Muscle of leg (tissue), 11 donors: ENCODE results near the gene CLASP2. TPM values are rescaled to one million over a fixed set of nuclear protein-coding genes. Genes with fewer than 3 reads are reported as not detected.
A peak's percentile ranks its signal among the peaks of the same experiment; 100 is the strongest.

ENCODE experiments used
- DNase-seq: peaks from one replicate; pipeline ENCODE4 v3.0.0; 2013
- H3K27ac ChIP-seq: one replicate; pipeline ENCODE4 v1.5.1; 2013; ENCODE audit warnings: mild to moderate bottlenecking, low read length, control low read depth
- H3K27me3 ChIP-seq: one replicate; pipeline ENCODE4 v1.6.1; 2013; ENCODE audit warnings: low read length; ENCODE audit not compliant: control insufficient read depth, insufficient read depth
- H3K36me3 ChIP-seq: one replicate; pipeline ENCODE4 v1.6.1; 2013; ENCODE audit warnings: low read length; ENCODE audit not compliant: control insufficient read depth, insufficient read depth
- H3K4me1 ChIP-seq: one replicate; pipeline ENCODE4 v1.6.1; 2013; ENCODE audit warnings: low read length; ENCODE audit not compliant: control insufficient read depth, insufficient read depth
- H3K4me3 ChIP-seq: one replicate; pipeline ENCODE4 v1.5.1; 2013; ENCODE audit warnings: low read length, control low read depth
- H3K9me3 ChIP-seq: replicated peaks from 2 replicates; pipeline ENCODE4 v1.6.1; 2013; ENCODE audit warnings: low read depth, low read length; ENCODE audit not compliant: control insufficient read depth
- WGBS: methylation state at CpG from one replicate; pipeline ENCODE4 v1.1.5; 2013; ENCODE audit warnings: missing lambda C conversion rate; ENCODE audit not compliant: insufficient coverage; 5-methylcytosine and 5-hydroxymethylcytosine counted together
- polyA plus RNA-seq, 8 donors: library from polyadenylated mRNA; unstranded; fragments of 120-200 nt; gene quantifications; one replicate each; pipeline versions ENCODE4 v1.2.1 to v1.2.3, GENCODE V29; 2013; ENCODE audit warnings: inconsistent platforms in 1 of 8, low replicate concordance in 1 of 8; ENCODE audit not compliant: insufficient read length in 8 of 8, insufficient read depth in 1 of 8
- total RNA-seq: library from RNA; stranded (reverse); fragments of 120-200 nt; gene quantifications from one replicate; pipeline ENCODE4 v1.2.4, GENCODE V29; 2013

CLASP2 gene
- total and polyA plus RNA-seq, 9 donors = 33.5 to 68.7 (median 40.0) TPM

DNA sequence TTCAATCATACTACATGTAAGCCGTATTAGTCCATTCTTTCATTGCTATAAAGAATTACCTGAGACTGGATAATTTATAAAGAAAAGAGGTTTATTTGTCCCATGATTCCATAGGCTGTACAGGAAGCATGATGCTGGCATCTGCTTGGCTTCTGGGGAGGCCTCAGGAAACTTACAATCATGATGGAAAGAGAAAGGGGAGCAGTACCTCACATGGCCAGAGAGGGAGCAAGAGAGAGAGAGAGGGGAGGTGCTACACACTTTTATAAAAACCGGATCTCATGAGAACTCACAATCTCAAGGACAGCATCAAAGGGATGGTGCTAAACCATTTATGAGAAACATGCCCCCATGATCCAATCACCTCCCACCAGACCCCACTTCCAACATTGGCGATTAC, 14.3 kb upstream of the CLASP2 start:
- Histone ChIP-seq H3K4me1 (no peaks in the 10 kb centered on the region), H3K27ac (no peak overlapping the region), H3K4me3 (no peak overlapping the region), H3K36me3 (no peaks in the 10 kb centered on the region), H3K9me3 (peaks cover 4% of the 10 kb centered on the region), H3K27me3 (no peaks in the 10 kb centered on the region)
- no peak for DNase-seq
- no CpG with 5 or more reads among the region's 3 CpGs for WGBS

DNA sequence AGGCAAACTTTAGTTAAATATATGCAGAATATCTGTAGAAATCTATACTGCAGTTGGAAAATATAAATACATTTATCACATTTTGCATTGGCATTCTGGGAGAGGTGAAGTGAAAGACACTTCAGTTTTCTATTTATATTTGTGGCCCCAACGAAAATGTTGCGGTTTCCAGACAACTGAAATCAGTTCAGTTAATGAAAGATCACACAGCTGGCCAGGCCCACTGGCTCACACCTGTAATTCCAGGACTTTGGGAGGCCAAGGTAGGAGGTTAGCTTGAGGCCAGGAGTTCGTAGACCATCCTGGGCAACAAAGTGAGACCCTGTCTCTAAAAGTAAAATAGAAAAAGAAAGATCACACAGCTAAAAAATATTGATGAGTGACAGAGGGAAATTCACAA, 11.9 kb upstream of the CLASP2 start:
- no peak overlapping the region for H3K27ac ChIP-seq
- no peak for DNase-seq
- 70% methylated on average over 2 of the region's 3 CpGs for WGBS
- H3K9me3 ChIP-seq = peaks cover 4% of the 10 kb centered on the region
- no peaks in the 10 kb centered on the region for H3K4me1 ChIP-seq
- no peaks in the 10 kb centered on the region for H3K36me3 ChIP-seq
- no peaks in the 10 kb centered on the region for H3K27me3 ChIP-seq
- H3K4me3 ChIP-seq = no peak overlapping the region

DNA sequence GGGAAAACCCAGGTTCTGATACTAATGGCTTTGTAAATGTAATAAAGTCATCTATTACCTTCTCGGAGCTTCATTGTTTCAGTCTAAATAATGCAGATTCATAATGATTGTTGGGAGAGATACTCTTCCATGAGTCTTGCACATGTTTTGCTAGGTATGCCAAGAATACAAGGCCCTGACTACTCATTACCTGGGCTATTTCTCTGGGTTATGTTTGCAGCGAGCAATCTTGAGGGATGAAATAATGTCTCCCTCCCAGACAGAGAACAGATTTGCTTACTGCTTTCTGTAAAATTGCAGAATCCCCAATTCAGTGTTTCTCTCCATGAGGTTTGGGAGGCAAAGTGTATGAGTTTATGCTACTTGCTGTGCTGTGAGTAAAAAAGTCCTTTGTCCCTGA, 6.2 kb upstream of the CLASP2 start:
- Histone ChIP-seq H3K4me3 (no peak overlapping the region), H3K36me3 (no peaks in the 10 kb centered on the region), H3K27ac (no peak overlapping the region), H3K9me3 (no peaks in the 10 kb centered on the region), H3K4me1 (no peaks in the 10 kb centered on the region), H3K27me3 (no peaks in the 10 kb centered on the region)
- no CpG with 5 or more reads among the region's 2 CpGs for WGBS
- DNase-seq = no peak

DNA sequence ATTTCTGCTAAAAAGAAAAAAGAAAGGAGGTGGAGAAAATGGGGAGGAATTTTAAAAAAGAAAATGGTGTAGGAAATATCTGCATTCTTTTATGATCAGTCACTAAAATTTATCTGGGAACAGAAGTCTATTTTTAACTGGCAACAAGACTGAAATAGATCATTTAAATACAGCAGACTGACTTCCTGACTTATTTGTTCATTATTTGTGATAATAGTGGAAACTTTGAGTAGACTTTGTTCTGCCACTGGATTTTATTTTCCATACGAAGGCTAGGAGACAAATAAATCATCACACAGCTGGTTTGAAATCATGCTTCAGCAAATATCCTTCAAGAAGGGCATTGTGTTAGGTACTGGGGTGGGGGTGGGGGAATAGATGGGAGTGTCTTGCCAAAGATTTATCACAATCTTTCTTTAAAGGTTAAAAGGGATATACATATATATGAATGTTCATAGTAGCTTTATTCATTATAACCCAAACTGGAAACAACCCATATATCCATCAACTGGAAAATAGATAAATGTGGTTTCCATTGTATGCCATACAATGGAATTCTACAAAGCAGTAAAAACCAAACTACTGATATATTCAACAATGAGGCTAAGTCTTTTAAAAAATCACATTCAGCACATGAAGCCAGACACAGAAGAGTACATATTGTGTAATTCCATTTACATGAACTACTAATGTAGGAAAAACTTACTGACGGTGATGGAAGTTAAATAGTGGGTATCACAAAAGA, 4.7 kb upstream of the CLASP2 start:
- Histone ChIP-seq H3K4me1 (no peaks in the 10 kb centered on the region), H3K4me3 (no peak overlapping the region), H3K9me3 (no peaks in the 10 kb centered on the region), H3K27me3 (no peaks in the 10 kb centered on the region), H3K36me3 (no peaks in the 10 kb centered on the region), H3K27ac (no peak overlapping the region)
- DNase-seq = peak; percentile 45
- WGBS = 67% methylated on average over 1 of the region's 2 CpGs

DNA sequence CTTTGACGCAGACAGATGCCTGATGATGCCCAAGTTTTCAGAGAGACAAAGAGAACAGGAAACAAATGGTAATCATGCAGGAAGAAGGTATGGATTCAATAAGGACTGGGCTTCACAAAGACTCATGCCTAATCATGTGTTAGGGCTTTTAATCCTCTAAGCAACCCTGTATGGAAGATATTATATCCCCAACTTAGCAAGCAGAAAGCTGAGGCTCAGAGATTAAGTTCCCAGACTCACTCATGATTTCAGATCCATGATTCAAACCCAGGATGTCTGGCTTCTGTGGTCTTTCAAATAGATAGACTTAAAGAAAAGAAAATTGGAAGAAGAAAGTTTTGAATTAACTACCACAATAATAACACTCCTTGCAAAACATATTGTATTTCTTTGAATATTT, 4.1 kb upstream of the CLASP2 start:
- no peak for DNase-seq
- Histone ChIP-seq H3K4me3 (no peak overlapping the region), H3K27me3 (no peaks in the 10 kb centered on the region), H3K27ac (no peak overlapping the region), H3K4me1 (no peaks in the 10 kb centered on the region), H3K9me3 (no peaks in the 10 kb centered on the region), H3K36me3 (no peaks in the 10 kb centered on the region)
- 100% methylated on average over 1 of the region's 1 CpG for WGBS

DNA sequence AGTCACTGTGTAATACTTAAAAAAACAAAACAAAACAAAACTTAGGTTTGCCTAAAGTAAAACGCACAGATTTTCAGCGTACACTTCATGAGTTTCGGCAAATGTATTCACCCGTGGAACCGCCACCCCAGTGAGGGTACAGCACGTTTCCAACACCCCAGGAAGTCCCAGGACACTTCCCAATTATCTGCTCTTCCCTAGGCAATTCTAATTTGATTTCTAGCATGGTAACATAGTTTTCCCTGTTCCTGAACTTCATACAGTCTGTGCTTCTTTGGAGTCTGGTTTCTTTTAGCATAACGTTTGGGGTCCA, 497 bp upstream of the CLASP2 start:
- 0% methylated on average over 6 of the region's 7 CpGs for WGBS
- Histone ChIP-seq H3K9me3 (no peaks in the 10 kb centered on the region), H3K27me3 (no peaks in the 10 kb centered on the region), H3K4me1 (peaks cover 3% of the 10 kb centered on the region), H3K27ac (peak overlapping the region; percentile 96), H3K4me3 (peak overlapping the region; percentile 92), H3K36me3 (no peaks in the 10 kb centered on the region)
- peak; percentile 44 for DNase-seq

DNA sequence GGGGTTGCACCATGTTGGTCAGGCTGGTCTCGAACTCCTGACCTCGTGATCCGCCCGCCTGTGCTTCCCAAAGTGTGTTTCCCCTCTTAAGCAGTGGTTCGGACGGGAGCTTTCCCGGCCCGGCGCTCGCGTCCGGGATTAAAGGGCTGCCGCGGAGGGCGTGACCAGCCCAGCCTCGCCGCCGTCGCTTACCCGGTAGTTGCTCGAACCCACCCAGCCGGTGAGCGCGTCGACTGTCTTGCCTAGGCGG, 513 bp downstream of the CLASP2 start:
- no peaks in the 10 kb centered on the region for H3K36me3 ChIP-seq
- peak; percentile 73 for DNase-seq

DNA sequence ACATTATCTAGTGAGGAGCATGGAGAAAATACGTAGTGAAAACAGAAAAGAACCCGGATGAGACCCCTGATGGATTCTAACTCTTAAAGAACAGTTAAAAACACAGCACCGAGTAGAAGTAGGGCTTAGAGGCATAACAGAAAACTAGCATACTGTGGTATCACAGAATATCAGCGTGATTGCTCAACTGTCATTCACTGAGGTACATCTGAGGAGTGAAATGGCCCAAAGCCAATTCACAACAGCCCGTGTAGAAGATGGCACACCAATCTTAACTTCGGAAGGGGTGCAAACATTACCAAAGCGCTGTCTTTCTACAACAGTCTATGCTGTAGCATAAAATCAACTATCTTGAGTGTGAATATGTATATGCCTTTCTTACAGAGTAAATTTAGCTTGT, 1.8 kb downstream of the CLASP2 start:
- H3K9me3 ChIP-seq = no peaks in the 10 kb centered on the region
- WGBS = 41% methylated on average over 3 of the region's 7 CpGs
- DNase-seq = peak; percentile 7

More for the DNA sequence above, 513 bp downstream of the CLASP2 start:
- Histone ChIP-seq H3K27ac (peak overlapping the region; percentile 96), H3K9me3 (no peaks in the 10 kb centered on the region), H3K4me3 (peak overlapping the region; percentile 92), H3K27me3 (no peaks in the 10 kb centered on the region), H3K4me1 (peaks cover 3% of the 10 kb centered on the region)
- WGBS = under 1% methylated on average over 26 of the region's 26 CpGs

DNA sequence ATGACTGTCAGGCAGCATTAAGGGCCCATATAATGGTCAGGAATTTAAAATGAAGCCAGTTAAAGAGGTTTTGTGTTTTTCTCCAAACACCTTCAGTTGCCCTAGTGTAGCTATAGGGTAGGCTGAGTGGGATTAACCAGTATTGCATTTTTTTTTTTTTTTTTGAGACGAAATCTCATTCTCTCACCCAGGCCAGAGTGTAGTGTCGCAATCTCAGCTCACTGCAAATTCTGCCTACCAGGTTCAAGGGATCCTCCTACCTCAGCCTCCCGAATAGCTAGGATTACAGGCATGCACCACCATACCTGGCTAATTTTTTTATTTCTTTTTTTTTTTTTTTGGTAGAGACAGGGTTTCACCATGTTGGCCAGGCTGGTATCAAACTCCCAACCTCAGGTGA, 7.0 kb downstream of the CLASP2 start:
- H3K9me3 ChIP-seq = no peaks in the 10 kb centered on the region
- no peaks in the 10 kb centered on the region for H3K36me3 ChIP-seq
- no peak overlapping the region for H3K27ac ChIP-seq
- no CpG with 5 or more reads among the region's 3 CpGs for WGBS
- H3K4me1 ChIP-seq = peaks cover under 1% of the 10 kb centered on the region
- H3K27me3 ChIP-seq = no peaks in the 10 kb centered on the region
- DNase-seq = no peak
- H3K4me3 ChIP-seq = no peak overlapping the region

More for the DNA sequence above, 1.8 kb downstream of the CLASP2 start:
- Histone ChIP-seq H3K4me1 (peaks cover 3% of the 10 kb centered on the region), H3K27me3 (no peaks in the 10 kb centered on the region), H3K4me3 (no peak overlapping the region), H3K36me3 (no peaks in the 10 kb centered on the region), H3K27ac (no peak overlapping the region)

DNA sequence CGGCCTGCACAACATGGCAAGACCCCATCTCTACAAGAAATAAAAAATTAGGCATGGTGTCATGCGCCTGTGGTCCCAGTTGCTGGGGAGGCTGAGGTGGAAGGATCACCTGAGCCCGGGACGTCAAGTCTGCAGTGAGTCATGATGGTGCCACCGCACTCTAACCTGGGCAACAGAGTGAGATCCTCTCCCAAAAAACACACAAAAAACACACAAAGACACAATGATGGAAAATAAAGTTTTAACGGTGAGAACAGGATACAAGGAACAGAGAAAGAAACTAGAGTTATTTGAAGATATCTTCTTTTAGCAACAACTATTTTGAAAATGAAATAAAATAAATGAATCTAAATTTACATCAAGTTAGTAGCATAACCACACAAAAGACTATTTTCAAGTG, 12.0 kb downstream of the CLASP2 start:
- Histone ChIP-seq H3K4me3 (no peak overlapping the region), H3K27me3 (no peaks in the 10 kb centered on the region), H3K27ac (no peak overlapping the region), H3K4me1 (no peaks in the 10 kb centered on the region), H3K36me3 (no peaks in the 10 kb centered on the region), H3K9me3 (peaks cover 12% of the 10 kb centered on the region)
- WGBS = no CpG with 5 or more reads among the region's 6 CpGs
- no peak for DNase-seq

DNA sequence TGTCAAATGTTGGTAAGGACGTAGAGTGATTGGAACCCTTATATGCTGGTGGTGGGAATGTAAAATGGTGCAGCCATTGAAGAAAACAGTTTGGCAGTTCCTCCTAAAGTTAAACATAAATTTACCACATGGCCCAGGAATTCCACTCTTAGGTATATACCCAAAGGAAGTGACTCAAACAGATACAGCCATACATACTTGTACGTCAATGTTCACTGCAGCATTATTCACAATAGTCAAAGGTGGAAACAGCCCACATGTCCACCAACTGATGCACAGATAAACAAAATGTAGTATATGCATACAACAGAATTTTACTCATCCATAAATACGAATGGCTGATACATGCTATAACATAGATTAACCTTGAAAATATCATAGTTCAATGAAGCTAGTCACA, 13.2 kb downstream of the CLASP2 start:
- Histone ChIP-seq H3K27ac (no peak overlapping the region), H3K4me3 (no peak overlapping the region), H3K4me1 (no peaks in the 10 kb centered on the region), H3K36me3 (no peaks in the 10 kb centered on the region), H3K9me3 (peaks cover 12% of the 10 kb centered on the region), H3K27me3 (no peaks in the 10 kb centered on the region)
- no CpG with 5 or more reads among the region's 3 CpGs for WGBS
- DNase-seq = no peak
